ENCODE data around the gene PRR33.

Gene PRR33

GRCh38 chr11:1869427-1870325, 22.0 kb downstream of the PRR33 start:
- Histone ChIP-seq H3K36me3 (ENCODE audit: control insufficient read depth, insufficient read depth, low read length) (no peaks in the 10 kb centered on the region), H3K9me3 (ENCODE audit: control insufficient read depth, insufficient read depth, low read depth, low read length) (no peaks in the 10 kb centered on the region), H3K27ac (ENCODE audit: low read depth, low read length) (no peak overlapping the region), H3K4me3 (ENCODE audit: low read depth, low read length) (no peak overlapping the region), H3K9ac (ENCODE audit: low read length) (no peak overlapping the region), H3K27me3 (ENCODE audit: control insufficient read depth, insufficient read depth, low read length) (peaks cover 30% of the 10 kb centered on the region), H3K4me1 (ENCODE audit: control insufficient read depth, insufficient read depth, low read length) (peaks cover 7% of the 10 kb centered on the region; the same call in 1 of the 2 replicates)

DNA sequence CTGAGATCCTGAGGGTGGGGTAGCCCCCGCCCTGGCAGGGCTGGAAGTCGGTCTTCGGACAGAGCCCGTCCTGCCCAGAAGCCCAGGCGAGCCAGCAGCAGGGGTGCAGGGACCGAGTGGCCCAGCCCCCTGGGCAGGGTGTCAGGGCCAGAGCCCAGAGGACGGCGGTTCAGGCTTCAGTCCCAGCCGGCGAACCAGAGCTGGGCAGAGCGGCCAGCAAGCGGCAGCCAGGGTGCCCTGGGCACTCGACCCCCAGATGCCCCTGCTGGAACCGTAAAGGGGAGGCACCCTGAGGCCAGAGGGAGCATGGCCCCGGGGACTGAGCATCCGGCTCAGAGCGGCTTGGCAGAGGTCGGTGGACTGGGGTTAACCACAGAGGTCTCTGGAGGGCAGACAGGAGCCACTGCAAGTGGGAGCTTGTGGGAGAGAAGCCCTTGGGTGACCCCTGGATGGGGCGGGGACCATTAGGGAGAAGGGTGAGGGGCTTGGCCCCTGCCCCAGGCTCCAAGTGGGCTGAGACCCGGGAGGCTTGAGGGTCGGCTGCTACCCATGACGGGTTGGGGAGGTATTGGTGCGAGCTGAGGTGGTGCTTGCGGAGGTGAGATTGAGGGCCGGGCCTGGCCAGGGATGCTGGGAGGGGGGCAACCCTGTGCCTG, 22.9 kb downstream of the PRR33 start:
- no peaks in the 10 kb centered on the region for H3K36me3 ChIP-seq (ENCODE audit: control insufficient read depth, insufficient read depth, low read length)
- peaks cover 35% of the 10 kb centered on the region for H3K27me3 ChIP-seq (ENCODE audit: control insufficient read depth, insufficient read depth, low read length)
- no peaks in the 10 kb centered on the region for H3K9me3 ChIP-seq (ENCODE audit: control insufficient read depth, insufficient read depth, low read depth, low read length)
- H3K4me3 ChIP-seq (ENCODE audit: low read depth, low read length) = no peak overlapping the region
- H3K9ac ChIP-seq (ENCODE audit: low read length) = no peak overlapping the region
- peaks cover 13% of the 10 kb centered on the region for H3K4me1 ChIP-seq (ENCODE audit: control insufficient read depth, insufficient read depth, low read length)
- H3K27ac ChIP-seq (ENCODE audit: low read depth, low read length) = no peak overlapping the region

DNA sequence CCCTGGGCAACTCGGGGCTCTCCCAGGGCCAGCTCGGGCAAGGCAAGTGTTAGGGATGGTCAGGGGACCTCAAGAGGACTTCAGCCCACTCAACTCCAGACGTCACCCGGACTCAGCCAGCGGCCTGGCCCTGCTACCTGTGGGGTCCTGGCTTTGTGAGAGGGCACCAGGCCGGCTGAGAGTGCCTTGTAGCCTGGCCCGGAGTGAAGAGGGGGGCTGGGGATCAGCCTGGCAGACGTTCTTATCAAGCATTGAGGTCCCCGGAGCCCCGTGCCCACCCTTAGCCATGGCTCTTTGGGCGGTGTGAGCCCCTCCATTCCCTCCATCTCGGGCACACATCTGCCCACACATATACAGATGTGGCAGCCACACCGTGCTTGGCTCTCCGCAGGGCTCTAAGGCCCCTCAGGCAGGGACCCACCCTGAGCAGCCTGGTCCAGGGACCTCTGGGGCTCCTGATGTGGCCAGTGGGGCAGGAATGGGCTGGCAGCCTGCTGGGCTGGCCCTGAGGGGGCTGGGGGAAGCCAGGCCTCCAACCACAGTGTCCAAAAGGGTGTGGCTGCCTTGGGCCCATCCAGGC, 23.5 kb downstream of the PRR33 start:
- no peak overlapping the region for H3K4me3 ChIP-seq (ENCODE audit: low read depth, low read length)
- peaks cover 38% of the 10 kb centered on the region for H3K27me3 ChIP-seq (ENCODE audit: control insufficient read depth, insufficient read depth, low read length)
- no peak overlapping the region for H3K27ac ChIP-seq (ENCODE audit: low read depth, low read length)
- H3K9ac ChIP-seq (ENCODE audit: low read length) = no peak overlapping the region
- no peaks in the 10 kb centered on the region for H3K9me3 ChIP-seq (ENCODE audit: control insufficient read depth, insufficient read depth, low read depth, low read length)
- peaks cover 19% of the 10 kb centered on the region for H3K4me1 ChIP-seq (ENCODE audit: control insufficient read depth, insufficient read depth, low read length)
- H3K36me3 ChIP-seq (ENCODE audit: control insufficient read depth, insufficient read depth, low read length) = no peaks in the 10 kb centered on the region

GRCh38 chr11:1867381-1867780, 24.3 kb downstream of the PRR33 start:
- no peak overlapping the region for H3K4me3 ChIP-seq (ENCODE audit: low read depth, low read length)

GRCh38 chr11:1866776-1867175, 24.9 kb downstream of the PRR33 start:
- Histone ChIP-seq H3K27ac (ENCODE audit: low read depth, low read length) (no peak overlapping the region), H3K27me3 (ENCODE audit: control insufficient read depth, insufficient read depth, low read length) (peaks cover 52% of the 10 kb centered on the region)

More at GRCh38 chr11:1867381-1867780, 24.3 kb downstream of the PRR33 start:
- Histone ChIP-seq H3K27me3 (ENCODE audit: control insufficient read depth, insufficient read depth, low read length) (peaks cover 46% of the 10 kb centered on the region), H3K9me3 (ENCODE audit: control insufficient read depth, insufficient read depth, low read depth, low read length) (no peaks in the 10 kb centered on the region), H3K36me3 (ENCODE audit: control insufficient read depth, insufficient read depth, low read length) (no peaks in the 10 kb centered on the region), H3K27ac (ENCODE audit: low read depth, low read length) (no peak overlapping the region), H3K9ac (ENCODE audit: low read length) (no peak overlapping the region), H3K4me1 (ENCODE audit: control insufficient read depth, insufficient read depth, low read length) (peaks cover 23% of the 10 kb centered on the region)

GRCh38 chr11:1866226-1866625, 25.5 kb downstream of the PRR33 start:
- H3K9ac ChIP-seq (ENCODE audit: low read length) = no peak overlapping the region
- H3K27ac ChIP-seq (ENCODE audit: low read depth, low read length) = no peak overlapping the region
- H3K4me3 ChIP-seq (ENCODE audit: low read depth, low read length) = no peak overlapping the region
- H3K36me3 ChIP-seq (ENCODE audit: control insufficient read depth, insufficient read depth, low read length) = no peaks in the 10 kb centered on the region
- peaks cover 22% of the 10 kb centered on the region for H3K4me1 ChIP-seq (ENCODE audit: control insufficient read depth, insufficient read depth, low read length)
- no peaks in the 10 kb centered on the region for H3K9me3 ChIP-seq (ENCODE audit: control insufficient read depth, insufficient read depth, low read depth, low read length)
- H3K27me3 ChIP-seq (ENCODE audit: control insufficient read depth, insufficient read depth, low read length) = peaks cover 48% of the 10 kb centered on the region

More at GRCh38 chr11:1866776-1867175, 24.9 kb downstream of the PRR33 start:
- Histone ChIP-seq H3K4me3 (ENCODE audit: low read depth, low read length) (no peak overlapping the region), H3K36me3 (ENCODE audit: control insufficient read depth, insufficient read depth, low read length) (no peaks in the 10 kb centered on the region), H3K9me3 (ENCODE audit: control insufficient read depth, insufficient read depth, low read depth, low read length) (no peaks in the 10 kb centered on the region), H3K4me1 (ENCODE audit: control insufficient read depth, insufficient read depth, low read length) (peaks cover 23% of the 10 kb centered on the region), H3K9ac (ENCODE audit: low read length) (no peak overlapping the region)

- peaks cover 17% of the 10 kb centered on the region for H3K4me1 ChIP-seq (ENCODE audit: control insufficient read depth, insufficient read depth, low read length)
- H3K9me3 ChIP-seq (ENCODE audit: control insufficient read depth, insufficient read depth, low read depth, low read length) = no peaks in the 10 kb centered on the region
- H3K27me3 ChIP-seq (ENCODE audit: control insufficient read depth, insufficient read depth, low read length) = peaks cover 36% of the 10 kb centered on the region
- no peak overlapping the region for H3K9ac ChIP-seq (ENCODE audit: low read length)
- H3K4me3 ChIP-seq (ENCODE audit: low read depth, low read length) = no peak overlapping the region
- no peak overlapping the region for H3K27ac ChIP-seq (ENCODE audit: low read depth, low read length)
- no peaks in the 10 kb centered on the region for H3K36me3 ChIP-seq (ENCODE audit: control insufficient read depth, insufficient read depth, low read length)
Measured at GRCh38 chr11:1864831-1865665, 26.6 kb downstream of the PRR33 start.

DNA sequence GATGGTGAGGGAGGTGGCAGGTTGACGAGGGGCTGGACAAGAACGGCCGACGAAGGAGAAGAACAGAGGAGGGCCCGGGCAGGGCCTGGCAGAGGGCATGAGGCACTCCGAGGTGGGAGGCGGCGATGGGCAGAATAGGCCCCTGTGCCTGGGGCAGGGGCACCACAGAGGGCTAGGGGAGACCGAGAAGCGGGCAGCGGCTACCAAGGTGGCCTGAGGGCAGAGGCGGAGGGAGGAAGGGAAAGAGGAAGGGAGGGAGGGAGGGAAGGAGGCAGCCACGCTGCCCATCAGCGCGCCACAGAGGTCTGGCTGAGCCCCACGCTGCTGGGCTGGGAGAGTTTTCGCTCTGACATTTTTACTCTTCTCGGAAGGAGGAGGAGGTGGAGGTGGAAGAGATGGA, 27.5 kb downstream of the PRR33 start:
- Histone ChIP-seq H3K4me1 (ENCODE audit: control insufficient read depth, insufficient read depth, low read length) (peaks cover 17% of the 10 kb centered on the region), H3K36me3 (ENCODE audit: control insufficient read depth, insufficient read depth, low read length) (no peaks in the 10 kb centered on the region), H3K9me3 (ENCODE audit: control insufficient read depth, insufficient read depth, low read depth, low read length) (no peaks in the 10 kb centered on the region), H3K4me3 (ENCODE audit: low read depth, low read length) (no peak overlapping the region), H3K27ac (ENCODE audit: low read depth, low read length) (no peak overlapping the region), H3K9ac (ENCODE audit: low read length) (no peak overlapping the region), H3K27me3 (ENCODE audit: control insufficient read depth, insufficient read depth, low read length) (peaks cover 28% of the 10 kb centered on the region)

GRCh38 chr11:1863352-1864216, 28.1 kb downstream of the PRR33 start:
- H3K27me3 ChIP-seq (ENCODE audit: control insufficient read depth, insufficient read depth, low read length) = peaks cover 22% of the 10 kb centered on the region
- no peak overlapping the region for H3K9ac ChIP-seq (ENCODE audit: low read length)
- H3K36me3 ChIP-seq (ENCODE audit: control insufficient read depth, insufficient read depth, low read length) = no peaks in the 10 kb centered on the region
- peaks cover 17% of the 10 kb centered on the region for H3K4me1 ChIP-seq (ENCODE audit: control insufficient read depth, insufficient read depth, low read length)
- no peaks in the 10 kb centered on the region for H3K9me3 ChIP-seq (ENCODE audit: control insufficient read depth, insufficient read depth, low read depth, low read length)
- H3K4me3 ChIP-seq (ENCODE audit: low read depth, low read length) = no peak overlapping the region
- no peak overlapping the region for H3K27ac ChIP-seq (ENCODE audit: low read depth, low read length)

Data from HUES6 (cell line).